ENCODE measurements around the gene PRL. TPM values are rescaled to one million over a fixed set of nuclear protein-coding genes. Genes with fewer than 3 reads are reported as not detected.

The PRL gene
- total and polyA plus RNA-seq, 2 experiments from 2014 or later = not detected

DNA sequence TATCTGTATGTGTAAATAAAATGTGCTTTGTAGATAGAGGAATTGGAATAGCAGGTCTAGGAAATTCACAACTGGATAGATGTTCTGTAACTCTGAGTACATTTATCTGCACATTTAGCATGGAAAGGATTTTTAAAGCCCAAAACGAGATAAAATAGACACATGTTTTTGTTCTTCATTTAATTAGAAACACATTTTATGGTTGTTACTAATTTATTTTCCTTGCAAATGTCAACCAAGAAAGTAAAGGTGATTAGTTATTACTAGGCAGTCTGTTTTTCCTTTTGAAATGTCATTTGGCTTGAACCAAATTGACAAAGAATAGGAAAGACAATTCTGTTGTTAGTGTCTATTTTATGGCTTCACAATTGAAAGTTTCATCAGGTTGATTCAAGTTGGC is 769 bp downstream of the PRL start:
- Histone ChIP-seq H4K20me1 (replicated peaks; ENCODE audit: insufficient read depth) (no peaks in the 10 kb centered on the region), H3K4me3 (no peak overlapping the region), H3K27me3 (ENCODE audit: insufficient read depth) (no peaks in the 10 kb centered on the region), H3K36me3 (ENCODE audit: insufficient read depth) (no peaks in the 10 kb centered on the region), H3K9me2 (ENCODE audit: insufficient read depth) (no peaks in the 10 kb centered on the region), H3K4me1 (ENCODE audit: insufficient read depth) (no peaks in the 10 kb centered on the region), H3K4me2 (no peak overlapping the region), H2AFZ (no peak overlapping the region), H3K79me2 (replicated peaks; ENCODE audit: insufficient read depth) (no peaks in the 10 kb centered on the region), H3F3A (replicated peaks; ENCODE audit: low read depth) (no peaks in the 10 kb centered on the region), H3K27ac (ENCODE audit: low read depth) (no peak overlapping the region)
- Mint-ChIP-seq H3K4me3 (no peak overlapping the region), H3K9me3 (no peaks in the 10 kb centered on the region), H3K4me1 (no peaks in the 10 kb centered on the region), H3K27ac (no peak overlapping the region), H3K27me3 (ENCODE audit: insufficient read depth, low read depth, poor library complexity) (no peaks in the 10 kb centered on the region), H3K36me3 (ENCODE audit: low read depth) (no peaks in the 10 kb centered on the region)
- DNase-seq (ENCODE audit: low spot score) (no peak), ATAC-seq (no peak)
- no peak for TF ChIP-seq POLR2AphosphoS5 (IDR thresholded peaks at IDR 0.05; ENCODE audit: low read depth)
- no peak for TF ChIP-seq ZNF114 (CRISPR knock-in tag; IDR thresholded peaks at IDR 0.05)
- no peak for TF ChIP-seq ETS1 (IDR thresholded peaks at IDR 0.05)
- TF ChIP-seq, protein P1, sequence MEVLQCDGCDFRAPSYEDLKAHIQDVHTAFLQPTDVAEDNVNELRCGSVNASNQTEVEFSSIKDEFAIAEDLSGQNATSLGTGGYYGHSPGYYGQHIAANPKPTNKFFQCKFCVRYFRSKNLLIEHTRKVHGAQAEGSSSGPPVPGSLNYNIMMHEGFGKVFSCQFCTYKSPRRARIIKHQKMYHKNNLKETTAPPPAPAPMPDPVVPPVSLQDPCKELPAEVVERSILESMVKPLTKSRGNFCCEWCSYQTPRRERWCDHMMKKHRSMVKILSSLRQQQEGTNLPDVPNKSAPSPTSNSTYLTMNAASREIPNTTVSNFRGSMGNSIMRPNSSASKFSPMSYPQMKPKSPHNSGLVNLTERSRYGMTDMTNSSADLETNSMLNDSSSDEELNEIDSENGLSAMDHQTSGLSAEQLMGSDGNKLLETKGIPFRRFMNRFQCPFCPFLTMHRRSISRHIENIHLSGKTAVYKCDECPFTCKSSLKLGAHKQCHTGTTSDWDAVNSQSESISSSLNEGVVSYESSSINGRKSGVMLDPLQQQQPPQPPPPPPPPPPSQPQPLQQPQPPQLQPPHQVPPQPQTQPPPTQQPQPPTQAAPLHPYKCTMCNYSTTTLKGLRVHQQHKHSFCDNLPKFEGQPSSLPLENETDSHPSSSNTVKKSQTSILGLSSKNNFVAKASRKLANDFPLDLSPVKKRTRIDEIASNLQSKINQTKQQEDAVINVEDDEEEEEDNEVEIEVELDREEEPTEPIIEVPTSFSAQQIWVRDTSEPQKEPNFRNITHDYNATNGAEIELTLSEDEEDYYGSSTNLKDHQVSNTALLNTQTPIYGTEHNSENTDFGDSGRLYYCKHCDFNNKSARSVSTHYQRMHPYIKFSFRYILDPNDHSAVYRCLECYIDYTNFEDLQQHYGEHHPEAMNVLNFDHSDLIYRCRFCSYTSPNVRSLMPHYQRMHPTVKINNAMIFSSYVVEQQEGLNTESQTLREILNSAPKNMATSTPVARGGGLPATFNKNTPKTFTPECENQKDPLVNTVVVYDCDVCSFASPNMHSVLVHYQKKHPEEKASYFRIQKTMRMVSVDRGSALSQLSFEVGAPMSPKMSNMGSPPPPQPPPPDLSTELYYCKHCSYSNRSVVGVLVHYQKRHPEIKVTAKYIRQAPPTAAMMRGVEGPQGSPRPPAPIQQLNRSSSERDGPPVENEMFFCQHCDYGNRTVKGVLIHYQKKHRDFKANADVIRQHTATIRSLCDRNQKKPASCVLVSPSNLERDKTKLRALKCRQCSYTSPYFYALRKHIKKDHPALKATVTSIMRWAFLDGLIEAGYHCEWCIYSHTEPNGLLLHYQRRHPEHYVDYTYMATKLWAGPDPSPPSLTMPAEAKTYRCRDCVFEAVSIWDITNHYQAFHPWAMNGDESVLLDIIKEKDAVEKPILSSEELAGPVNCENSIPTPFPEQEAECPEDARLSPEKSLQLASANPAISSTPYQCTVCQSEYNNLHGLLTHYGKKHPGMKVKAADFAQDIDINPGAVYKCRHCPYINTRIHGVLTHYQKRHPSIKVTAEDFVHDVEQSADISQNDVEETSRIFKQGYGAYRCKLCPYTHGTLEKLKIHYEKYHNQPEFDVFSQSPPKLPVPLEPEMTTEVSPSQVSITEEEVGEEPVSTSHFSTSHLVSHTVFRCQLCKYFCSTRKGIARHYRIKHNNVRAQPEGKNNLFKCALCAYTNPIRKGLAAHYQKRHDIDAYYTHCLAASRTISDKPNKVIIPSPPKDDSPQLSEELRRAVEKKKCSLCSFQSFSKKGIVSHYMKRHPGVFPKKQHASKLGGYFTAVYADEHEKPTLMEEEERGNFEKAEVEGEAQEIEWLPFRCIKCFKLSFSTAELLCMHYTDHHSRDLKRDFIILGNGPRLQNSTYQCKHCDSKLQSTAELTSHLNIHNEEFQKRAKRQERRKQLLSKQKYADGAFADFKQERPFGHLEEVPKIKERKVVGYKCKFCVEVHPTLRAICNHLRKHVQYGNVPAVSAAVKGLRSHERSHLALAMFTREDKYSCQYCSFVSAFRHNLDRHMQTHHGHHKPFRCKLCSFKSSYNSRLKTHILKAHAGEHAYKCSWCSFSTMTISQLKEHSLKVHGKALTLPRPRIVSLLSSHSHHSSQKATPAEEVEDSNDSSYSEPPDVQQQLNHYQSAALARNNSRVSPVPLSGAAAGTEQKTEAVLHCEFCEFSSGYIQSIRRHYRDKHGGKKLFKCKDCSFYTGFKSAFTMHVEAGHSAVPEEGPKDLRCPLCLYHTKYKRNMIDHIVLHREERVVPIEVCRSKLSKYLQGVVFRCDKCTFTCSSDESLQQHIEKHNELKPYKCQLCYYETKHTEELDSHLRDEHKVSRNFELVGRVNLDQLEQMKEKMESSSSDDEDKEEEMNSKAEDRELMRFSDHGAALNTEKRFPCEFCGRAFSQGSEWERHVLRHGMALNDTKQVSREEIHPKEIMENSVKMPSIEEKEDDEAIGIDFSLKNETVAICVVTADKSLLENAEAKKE (CRISPR knock-in tag; IDR thresholded peaks at IDR 0.05) = no peak
- TF ChIP-seq JUNB (IDR thresholded peaks at IDR 0.05; ENCODE audit: unreplicated experiment) = no peak
- no peak for TF ChIP-seq EZH2 (IDR thresholded peaks at IDR 0.05; ENCODE audit: low read depth, unreplicated experiment)
- TF ChIP-seq, protein P2, sequence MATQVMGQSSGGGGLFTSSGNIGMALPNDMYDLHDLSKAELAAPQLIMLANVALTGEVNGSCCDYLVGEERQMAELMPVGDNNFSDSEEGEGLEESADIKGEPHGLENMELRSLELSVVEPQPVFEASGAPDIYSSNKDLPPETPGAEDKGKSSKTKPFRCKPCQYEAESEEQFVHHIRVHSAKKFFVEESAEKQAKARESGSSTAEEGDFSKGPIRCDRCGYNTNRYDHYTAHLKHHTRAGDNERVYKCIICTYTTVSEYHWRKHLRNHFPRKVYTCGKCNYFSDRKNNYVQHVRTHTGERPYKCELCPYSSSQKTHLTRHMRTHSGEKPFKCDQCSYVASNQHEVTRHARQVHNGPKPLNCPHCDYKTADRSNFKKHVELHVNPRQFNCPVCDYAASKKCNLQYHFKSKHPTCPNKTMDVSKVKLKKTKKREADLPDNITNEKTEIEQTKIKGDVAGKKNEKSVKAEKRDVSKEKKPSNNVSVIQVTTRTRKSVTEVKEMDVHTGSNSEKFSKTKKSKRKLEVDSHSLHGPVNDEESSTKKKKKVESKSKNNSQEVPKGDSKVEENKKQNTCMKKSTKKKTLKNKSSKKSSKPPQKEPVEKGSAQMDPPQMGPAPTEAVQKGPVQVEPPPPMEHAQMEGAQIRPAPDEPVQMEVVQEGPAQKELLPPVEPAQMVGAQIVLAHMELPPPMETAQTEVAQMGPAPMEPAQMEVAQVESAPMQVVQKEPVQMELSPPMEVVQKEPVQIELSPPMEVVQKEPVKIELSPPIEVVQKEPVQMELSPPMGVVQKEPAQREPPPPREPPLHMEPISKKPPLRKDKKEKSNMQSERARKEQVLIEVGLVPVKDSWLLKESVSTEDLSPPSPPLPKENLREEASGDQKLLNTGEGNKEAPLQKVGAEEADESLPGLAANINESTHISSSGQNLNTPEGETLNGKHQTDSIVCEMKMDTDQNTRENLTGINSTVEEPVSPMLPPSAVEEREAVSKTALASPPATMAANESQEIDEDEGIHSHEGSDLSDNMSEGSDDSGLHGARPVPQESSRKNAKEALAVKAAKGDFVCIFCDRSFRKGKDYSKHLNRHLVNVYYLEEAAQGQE (IDR thresholded peaks at IDR 0.05; ENCODE audit: unreplicated experiment) = no peak
- no peak for TF ChIP-seq CTCF (conservative IDR thresholded peaks at IDR 0.05; ENCODE audit: low read depth in 2 of 2)
- TF ChIP-seq NANOG (IDR thresholded peaks at IDR 0.05; ENCODE audit: borderline replicate concordance) = no peak
- no peak for TF ChIP-seq CREB1 (CRISPR knock-in tag; IDR thresholded peaks at IDR 0.05; ENCODE audit: low read depth)
- no peak for TF ChIP-seq ZNF331 (CRISPR knock-in tag; IDR thresholded peaks at IDR 0.05; ENCODE audit: low read depth)
- TF ChIP-seq EZH2phosphoT487 (IDR thresholded peaks at IDR 0.05; ENCODE audit: unreplicated experiment) = no peak
- TF ChIP-seq STAT1 (IDR thresholded peaks at IDR 0.05; ENCODE audit: unreplicated experiment) = no peak

All from GM23338 (cell line).